IPS-18a (cell line): ENCODE data around the gene EHD1.

Experiments used
- H3K27ac ChIP-seq: one replicate; pipeline ENCODE4 v1.5.1; 2013; ENCODE audit warnings: low read length
- H3K27me3 ChIP-seq: one replicate; pipeline ENCODE4 v1.6.1; 2013; ENCODE audit warnings: mild to moderate bottlenecking, low read length; ENCODE audit not compliant: control insufficient read depth, insufficient read depth
- H3K36me3 ChIP-seq: one replicate; pipeline ENCODE4 v1.6.1; 2013; ENCODE audit warnings: low read depth, low read length; ENCODE audit not compliant: control insufficient read depth
- H3K4me1 ChIP-seq: one replicate; pipeline ENCODE4 v1.6.1; 2013; ENCODE audit warnings: low read depth, low read length; ENCODE audit not compliant: control insufficient read depth
- H3K4me3 ChIP-seq: one replicate; pipeline ENCODE4 v1.5.1; 2013; ENCODE audit warnings: low read length
- H3K9ac ChIP-seq: one replicate; pipeline ENCODE4 v1.6.1; 2013; ENCODE audit warnings: mild to moderate bottlenecking, low read length, moderate library complexity
- H3K9me3 ChIP-seq: one replicate; pipeline ENCODE4 v1.6.1; 2013; ENCODE audit warnings: low read depth, low read length; ENCODE audit not compliant: control insufficient read depth

Gene EHD1

GRCh38 chr11:64834723-64835615 lies 43.5 kb downstream of the EHD1 start:
- H3K27ac ChIP-seq, result no peak overlapping the region
- no peak overlapping the region for H3K4me3 ChIP-seq
- peaks cover 10% of the 10 kb centered on the region for H3K36me3 ChIP-seq
- no peaks in the 10 kb centered on the region for H3K9me3 ChIP-seq
- H3K9ac ChIP-seq, result no peak overlapping the region
- no peaks in the 10 kb centered on the region for H3K4me1 ChIP-seq
- H3K27me3 ChIP-seq, result no peaks in the 10 kb centered on the region

DNA sequence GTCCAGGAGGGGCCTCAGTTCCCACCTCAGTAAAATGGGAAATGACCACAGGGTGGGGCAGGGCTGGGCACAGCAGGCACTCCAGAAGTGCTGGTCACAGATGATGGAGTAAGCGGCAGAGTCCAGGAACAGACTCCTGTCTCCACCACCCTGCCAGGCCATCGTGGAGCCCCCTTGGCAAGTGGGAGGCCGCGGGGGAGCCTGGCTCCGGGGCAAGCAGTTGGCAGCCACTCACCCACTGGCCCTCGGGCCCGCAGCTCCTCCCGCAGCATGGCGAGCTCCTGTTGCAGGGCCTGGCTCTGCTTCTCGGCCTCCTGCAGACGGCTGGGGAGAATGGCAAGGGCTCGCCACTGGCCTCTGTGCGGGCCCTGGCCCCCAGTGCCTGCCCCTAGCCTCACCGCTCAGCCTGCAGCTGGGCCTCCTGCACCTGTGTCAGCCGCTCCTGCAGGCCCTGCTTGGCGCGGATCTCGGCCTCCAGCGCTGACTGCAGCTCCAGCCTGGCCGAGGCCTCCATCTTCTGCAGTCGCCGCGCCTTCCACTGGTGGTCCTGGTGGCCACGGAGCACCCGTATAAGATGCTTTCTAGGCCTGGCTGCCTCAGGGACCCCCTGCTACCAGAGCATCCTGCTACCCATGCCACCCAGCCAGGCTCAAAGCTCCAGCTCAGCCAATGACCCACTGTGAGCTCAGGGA lies 44.2 kb downstream of the EHD1 start:
- no peak overlapping the region for H3K9ac ChIP-seq
- H3K4me1 ChIP-seq, result no peaks in the 10 kb centered on the region
- H3K27ac ChIP-seq, result no peak overlapping the region
- peaks cover 4% of the 10 kb centered on the region for H3K36me3 ChIP-seq
- no peaks in the 10 kb centered on the region for H3K27me3 ChIP-seq
- no peaks in the 10 kb centered on the region for H3K9me3 ChIP-seq
- H3K4me3 ChIP-seq, result no peak overlapping the region

DNA sequence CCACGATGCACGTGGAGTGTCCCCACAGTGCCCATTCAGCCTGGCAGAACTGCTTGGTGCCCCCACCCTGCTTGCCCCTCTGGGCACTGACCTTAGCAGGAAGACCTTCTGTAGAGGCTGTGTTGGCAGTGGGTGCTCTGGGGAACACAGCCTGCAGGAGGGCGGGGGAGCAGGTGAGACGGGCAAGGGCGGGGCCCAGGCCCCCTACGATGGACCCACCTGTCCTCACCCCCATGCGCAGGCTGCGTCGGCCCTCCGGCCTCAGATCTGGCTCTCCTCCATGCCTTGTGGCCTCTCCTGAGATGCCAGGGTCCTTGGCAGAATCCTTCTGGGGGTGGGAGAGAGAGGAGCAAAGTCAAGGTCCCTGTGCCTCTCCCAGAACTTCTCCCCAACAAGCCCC lies 44.9 kb downstream of the EHD1 start:
- Histone ChIP-seq H3K9me3 (no peaks in the 10 kb centered on the region), H3K27ac (no peak overlapping the region), H3K36me3 (no peaks in the 10 kb centered on the region), H3K9ac (no peak overlapping the region), H3K4me3 (no peak overlapping the region), H3K4me1 (no peaks in the 10 kb centered on the region), H3K27me3 (no peaks in the 10 kb centered on the region)

GRCh38 chr11:64833198-64833502 lies 45.3 kb downstream of the EHD1 start:
- no peaks in the 10 kb centered on the region for H3K9me3 ChIP-seq
- no peak overlapping the region for H3K4me3 ChIP-seq
- no peaks in the 10 kb centered on the region for H3K27me3 ChIP-seq
- H3K36me3 ChIP-seq, result no peaks in the 10 kb centered on the region
- no peak overlapping the region for H3K27ac ChIP-seq
- H3K9ac ChIP-seq, result no peak overlapping the region
- H3K4me1 ChIP-seq, result no peaks in the 10 kb centered on the region

GRCh38 chr11:64832467-64833197 lies 45.8 kb downstream of the EHD1 start:
- H3K9me3 ChIP-seq, result no peaks in the 10 kb centered on the region
- no peak overlapping the region for H3K27ac ChIP-seq
- H3K4me3 ChIP-seq, result no peak overlapping the region
- H3K9ac ChIP-seq, result no peak overlapping the region
- no peaks in the 10 kb centered on the region for H3K27me3 ChIP-seq
- H3K4me1 ChIP-seq, result no peaks in the 10 kb centered on the region
- H3K36me3 ChIP-seq, result no peaks in the 10 kb centered on the region

DNA sequence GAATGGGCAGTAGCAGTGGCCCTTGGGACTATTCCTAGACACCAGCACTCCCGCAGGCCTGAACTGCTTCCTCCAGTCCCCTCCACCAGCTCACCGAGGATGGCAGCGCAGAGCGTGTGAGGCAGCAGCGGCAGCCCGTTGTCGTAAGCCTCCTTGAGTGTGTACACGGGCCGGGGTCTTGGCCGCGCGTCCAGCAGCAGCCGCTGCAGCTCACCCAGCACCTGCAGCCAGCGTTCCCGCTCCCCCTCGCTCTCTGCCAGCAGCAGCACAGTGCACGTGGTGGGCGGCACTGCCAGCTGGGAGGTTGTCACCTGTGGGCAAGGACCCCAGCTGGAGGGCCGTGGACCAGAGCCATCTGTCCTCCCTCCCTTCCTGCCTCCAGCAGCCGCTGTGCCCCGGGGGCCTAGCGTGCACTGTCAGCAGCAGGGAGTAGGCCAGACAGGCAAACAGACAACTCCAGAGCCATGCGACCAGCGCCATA lies 47.0 kb downstream of the EHD1 start:
- Histone ChIP-seq H3K9ac (no peak overlapping the region), H3K4me1 (no peaks in the 10 kb centered on the region), H3K27ac (no peak overlapping the region), H3K4me3 (no peak overlapping the region), H3K9me3 (no peaks in the 10 kb centered on the region), H3K27me3 (no peaks in the 10 kb centered on the region), H3K36me3 (peaks cover under 1% of the 10 kb centered on the region)

- no peaks in the 10 kb centered on the region for H3K27me3 ChIP-seq
- no peak overlapping the region for H3K27ac ChIP-seq
- no peak overlapping the region for H3K9ac ChIP-seq
- no peaks in the 10 kb centered on the region for H3K4me1 ChIP-seq
- peaks cover 9% of the 10 kb centered on the region for H3K36me3 ChIP-seq
- no peaks in the 10 kb centered on the region for H3K9me3 ChIP-seq
- H3K4me3 ChIP-seq, result no peak overlapping the region
Observed at GRCh38 chr11:64829536-64830251, 48.7 kb downstream of the EHD1 start.

- H3K4me1 ChIP-seq, result no peaks in the 10 kb centered on the region
- H3K36me3 ChIP-seq, result peaks cover 9% of the 10 kb centered on the region
- H3K4me3 ChIP-seq, result no peak overlapping the region
- no peak overlapping the region for H3K9ac ChIP-seq
- H3K27me3 ChIP-seq, result no peaks in the 10 kb centered on the region
- H3K27ac ChIP-seq, result no peak overlapping the region
- H3K9me3 ChIP-seq, result no peaks in the 10 kb centered on the region
Observed at GRCh38 chr11:64827451-64827839, 51.0 kb downstream of the EHD1 start.

DNA sequence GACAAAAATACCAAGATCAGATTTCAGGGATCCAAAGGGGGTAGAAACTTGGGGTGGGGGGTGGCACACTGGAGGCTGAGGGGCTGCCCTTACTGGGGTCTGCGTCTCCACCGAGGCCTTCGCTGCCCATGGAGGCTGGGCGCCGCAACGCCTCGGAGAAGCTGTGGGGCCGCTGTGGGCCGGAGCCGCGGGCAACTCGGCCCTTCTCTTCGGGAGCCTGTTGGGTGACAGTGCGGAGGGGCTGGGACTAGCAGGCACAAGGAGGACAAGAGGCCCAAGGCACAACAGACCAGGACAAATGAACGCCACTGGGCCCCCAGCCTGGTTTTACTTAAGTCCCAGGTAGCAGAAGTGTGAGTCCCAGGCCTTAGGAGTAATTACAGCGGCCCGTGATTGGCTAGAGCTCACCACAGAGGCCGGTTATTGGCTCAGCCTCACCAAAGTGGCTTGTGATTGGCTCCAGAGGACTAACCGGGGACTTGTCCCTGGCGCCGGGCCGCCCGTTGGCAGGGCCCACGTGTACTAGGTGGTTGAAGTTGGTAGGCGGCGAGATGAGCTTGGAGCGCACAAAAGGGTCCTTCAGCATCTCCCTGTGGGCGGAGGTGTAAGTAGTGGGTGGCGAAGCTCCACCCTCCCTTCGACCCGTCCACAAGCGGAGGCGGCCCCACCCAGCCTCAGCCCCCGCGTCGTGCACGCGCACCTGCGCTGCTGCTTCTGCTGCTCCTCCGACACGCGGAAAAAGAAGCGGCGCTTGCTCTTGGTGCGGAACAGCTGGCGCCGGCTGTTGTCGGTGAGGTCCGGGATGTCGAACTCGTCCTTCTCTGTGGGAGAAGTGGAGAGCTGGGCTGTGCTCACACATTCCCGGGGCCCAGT lies 51.6 kb downstream of the EHD1 start:
- Histone ChIP-seq H3K27me3 (no peaks in the 10 kb centered on the region), H3K36me3 (peaks cover 9% of the 10 kb centered on the region), H3K27ac (no peak overlapping the region), H3K9me3 (no peaks in the 10 kb centered on the region), H3K4me1 (no peaks in the 10 kb centered on the region), H3K9ac (no peak overlapping the region), H3K4me3 (no peak overlapping the region)

DNA sequence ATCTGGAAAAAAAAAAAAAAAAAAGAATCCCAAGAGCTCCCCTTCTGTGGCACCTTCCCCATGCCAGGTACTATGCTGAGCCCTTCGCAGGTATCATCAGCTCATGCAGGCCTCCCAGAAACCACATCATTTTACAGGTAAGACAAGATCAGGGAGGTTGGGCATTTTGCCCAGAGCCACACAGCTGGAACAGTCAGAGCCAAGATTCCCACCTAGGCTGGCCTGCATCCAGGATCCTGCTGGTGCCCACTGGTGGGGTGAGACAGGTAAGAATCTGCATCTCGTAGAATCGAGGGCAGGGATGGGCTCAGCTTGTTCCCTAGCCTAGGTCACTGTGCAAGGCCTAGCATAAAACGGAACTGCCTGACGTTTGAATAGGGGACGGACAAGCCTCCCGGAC lies 52.4 kb downstream of the EHD1 start:
- H3K9ac ChIP-seq, result no peak overlapping the region
- peaks cover 9% of the 10 kb centered on the region for H3K36me3 ChIP-seq

More for the DNA sequence above, 52.4 kb downstream of the EHD1 start:
- no peak overlapping the region for H3K4me3 ChIP-seq
- no peaks in the 10 kb centered on the region for H3K9me3 ChIP-seq
- H3K27me3 ChIP-seq, result no peaks in the 10 kb centered on the region
- no peaks in the 10 kb centered on the region for H3K4me1 ChIP-seq
- no peak overlapping the region for H3K27ac ChIP-seq
